Cerebellar nuclear complex (tissue), 1 donor: Measurements from ENCODE around the gene PPIP5K1.
"Not testable (repeated sequence)": the region's sequence is repeated elsewhere in the genome, so short reads cannot be mapped to it uniquely, and the experiment has no call there.

Source experiments
- DNase-seq, 2 experiments: peaks; one replicate each; lab custom pipeline; 2025; lab: John Stamatoyannopoulos, UW

Gene PPIP5K1

GRCh38 chr15:43545426-43545825 lies 44.6 kb downstream of the PPIP5K1 start:
- DNase-seq, result no peak

GRCh38 chr15:43544266-43544665 lies 45.7 kb downstream of the PPIP5K1 start:
- DNase-seq, result no peak

- DNase-seq, result no peak
Measured at GRCh38 chr15:43541785-43542184, 48.2 kb downstream of the PPIP5K1 start.

- DNase-seq, result no peak
Measured at GRCh38 chr15:43538091-43538490, 51.9 kb downstream of the PPIP5K1 start.

- DNase-seq, result no peak
Measured at GRCh38 chr15:43534897-43535296, 55.1 kb downstream of the PPIP5K1 start.

GRCh38 chr15:43532826-43533225 lies 57.2 kb downstream of the PPIP5K1 start:
- not testable (repeated sequence) for DNase-seq

- no peak for DNase-seq
Measured at GRCh38 chr15:43531018-43531670, 58.9 kb downstream of the PPIP5K1 start.

GRCh38 chr15:43529587-43530345 lies 60.2 kb downstream of the PPIP5K1 start:
- DNase-seq, result no peak

- no peak for DNase-seq
Measured at GRCh38 chr15:43529141-43529540, 60.9 kb downstream of the PPIP5K1 start.

GRCh38 chr15:43528542-43529007 lies 61.4 kb downstream of the PPIP5K1 start:
- no peak for DNase-seq

- no peak for DNase-seq
Measured at GRCh38 chr15:43527802-43528541, 62.0 kb downstream of the PPIP5K1 start.

GRCh38 chr15:43527016-43527801 lies 62.8 kb downstream of the PPIP5K1 start:
- DNase-seq, result no peak

GRCh38 chr15:43526261-43526930 lies 63.6 kb downstream of the PPIP5K1 start:
- no peak for DNase-seq

GRCh38 chr15:43525131-43525530 lies 64.9 kb downstream of the PPIP5K1 start:
- DNase-seq, result no peak

GRCh38 chr15:43524254-43524845 lies 65.7 kb downstream of the PPIP5K1 start:
- no peak for DNase-seq

- DNase-seq, result no peak
Measured at GRCh38 chr15:43523646-43524045, 66.4 kb downstream of the PPIP5K1 start.

- DNase-seq, result no peak
Measured at GRCh38 chr15:43522247-43522646, 67.8 kb downstream of the PPIP5K1 start.

GRCh38 chr15:43521419-43521818 lies 68.6 kb downstream of the PPIP5K1 start:
- DNase-seq, result no peak

GRCh38 chr15:43520138-43520537 lies 69.9 kb downstream of the PPIP5K1 start:
- DNase-seq, result no peak

- DNase-seq, result no peak
Measured at GRCh38 chr15:43519196-43519595, 70.8 kb downstream of the PPIP5K1 start.

GRCh38 chr15:43518197-43518761 lies 71.7 kb downstream of the PPIP5K1 start:
- peak in 1 of 2 experiments; percentile 30 for DNase-seq
